Measurements from ENCODE around the gene VANGL2. TPM values are rescaled to one million over a fixed set of nuclear protein-coding genes. Genes with fewer than 3 reads are reported as not detected.

VANGL2 gene
- total and polyA plus RNA-seq, 9 of the 15 experiments (the other 6 are each of a cell fraction or from before 2014, with no cell fraction given): 0.28 to 4.0 (median 0.98) TPM

DNA sequence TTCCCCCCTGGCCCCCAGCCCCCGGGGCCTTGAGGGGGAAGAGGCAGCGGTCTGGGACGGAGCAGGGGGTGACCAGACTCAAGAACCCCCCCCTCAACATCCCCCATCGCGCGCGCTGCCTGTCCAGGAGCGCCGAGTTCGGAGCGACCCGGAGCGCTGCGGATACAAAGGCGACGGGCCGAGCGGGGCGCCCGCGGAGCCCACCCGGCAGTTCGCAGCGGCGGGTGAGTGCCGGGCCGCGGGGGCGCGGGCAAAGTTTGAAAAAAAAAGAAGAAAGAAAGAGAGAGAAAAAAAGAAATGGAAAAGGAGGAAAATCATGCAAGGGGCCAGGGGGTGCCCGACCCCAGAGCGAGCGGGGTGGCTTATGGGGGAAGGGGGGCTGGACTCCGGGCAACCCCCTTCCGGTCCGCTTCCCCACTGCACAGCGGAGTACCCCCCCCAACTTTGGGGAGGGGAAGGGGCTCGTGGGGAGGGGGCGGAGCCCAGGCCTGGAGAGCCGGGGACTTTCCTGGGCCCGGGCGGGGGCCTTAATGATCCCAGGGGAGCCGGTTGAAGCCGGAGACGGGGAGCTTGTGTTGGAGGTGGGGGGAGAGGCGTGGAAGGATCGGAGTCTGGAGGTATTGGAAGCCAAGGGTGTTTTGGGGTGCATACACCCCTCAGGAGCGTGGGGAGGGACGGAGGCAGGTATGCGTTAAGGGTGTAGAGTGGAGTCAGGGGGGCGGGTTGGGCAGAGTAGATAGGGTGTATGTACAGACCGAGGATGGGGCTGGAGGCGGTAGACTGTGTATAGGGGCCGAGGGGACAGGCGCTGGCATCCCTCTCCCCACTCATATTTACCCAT lies 502 bp downstream of the VANGL2 start (continued):
- TF ChIP-seq, protein P1, sequence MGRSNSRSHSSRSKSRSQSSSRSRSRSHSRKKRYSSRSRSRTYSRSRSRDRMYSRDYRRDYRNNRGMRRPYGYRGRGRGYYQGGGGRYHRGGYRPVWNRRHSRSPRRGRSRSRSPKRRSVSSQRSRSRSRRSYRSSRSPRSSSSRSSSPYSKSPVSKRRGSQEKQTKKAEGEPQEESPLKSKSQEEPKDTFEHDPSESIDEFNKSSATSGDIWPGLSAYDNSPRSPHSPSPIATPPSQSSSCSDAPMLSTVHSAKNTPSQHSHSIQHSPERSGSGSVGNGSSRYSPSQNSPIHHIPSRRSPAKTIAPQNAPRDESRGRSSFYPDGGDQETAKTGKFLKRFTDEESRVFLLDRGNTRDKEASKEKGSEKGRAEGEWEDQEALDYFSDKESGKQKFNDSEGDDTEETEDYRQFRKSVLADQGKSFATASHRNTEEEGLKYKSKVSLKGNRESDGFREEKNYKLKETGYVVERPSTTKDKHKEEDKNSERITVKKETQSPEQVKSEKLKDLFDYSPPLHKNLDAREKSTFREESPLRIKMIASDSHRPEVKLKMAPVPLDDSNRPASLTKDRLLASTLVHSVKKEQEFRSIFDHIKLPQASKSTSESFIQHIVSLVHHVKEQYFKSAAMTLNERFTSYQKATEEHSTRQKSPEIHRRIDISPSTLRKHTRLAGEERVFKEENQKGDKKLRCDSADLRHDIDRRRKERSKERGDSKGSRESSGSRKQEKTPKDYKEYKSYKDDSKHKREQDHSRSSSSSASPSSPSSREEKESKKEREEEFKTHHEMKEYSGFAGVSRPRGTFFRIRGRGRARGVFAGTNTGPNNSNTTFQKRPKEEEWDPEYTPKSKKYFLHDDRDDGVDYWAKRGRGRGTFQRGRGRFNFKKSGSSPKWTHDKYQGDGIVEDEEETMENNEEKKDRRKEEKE (IDR thresholded peaks at IDR 0.05; ENCODE audit: borderline replicate concordance in 1 of 2, control insufficient read depth in 1 of 2, low read depth in 2 of 2, low read length in 1 of 2): no peak
- TF ChIP-seq CHD2 (IDR thresholded peaks at IDR 0.05; ENCODE audit: low read depth, low read length): no peak
- TF ChIP-seq TEAD4 (IDR thresholded peaks at IDR 0.05; ENCODE audit: low read length): no peak
- TF ChIP-seq TEAD4 (CRISPR knock-in tag; IDR thresholded peaks at IDR 0.05; ENCODE audit: borderline replicate concordance): no peak
- TF ChIP-seq BRD4 (IDR thresholded peaks at IDR 0.05): peak; percentile 54; the same call in 1 of the 2 replicates
- no peak for TF ChIP-seq HDAC1 (IDR thresholded peaks at IDR 0.05)
- no peak for TF ChIP-seq SMARCE1 (IDR thresholded peaks at IDR 0.05)

DNA sequence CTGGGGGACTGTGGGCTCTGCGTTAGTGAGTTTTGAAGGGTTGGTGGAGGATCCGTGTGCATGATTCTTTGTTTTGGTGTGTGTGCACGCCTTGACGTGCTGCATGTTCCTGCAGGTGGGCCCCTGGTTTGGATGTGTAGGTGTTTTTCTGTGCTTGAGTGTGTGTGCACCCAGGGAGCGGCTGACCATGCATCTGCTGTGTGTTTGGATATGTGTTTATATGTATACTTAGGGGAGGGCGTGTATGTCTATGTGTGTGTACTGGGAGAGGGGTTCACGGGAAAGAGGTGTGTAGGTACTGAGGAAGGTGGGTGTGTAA lies 1.1 kb downstream of the VANGL2 start:
- intact Hi-C loops (cut with micrococcal nuclease): no loop called here
- no TSS peak for BruUV-seq (replicated peaks)
- FAIRE-seq (no peak), DNase-seq (ENCODE audit: extremely low read depth in 1 of 4, low spot score in 3 of 4) (no peak), ATAC-seq (no peak; the same call in 1 of the 3 replicates)
- Histone ChIP-seq H3K9me1 (ENCODE audit: control insufficient read depth, insufficient read depth, low read length) (no peaks in the 10 kb centered on the region), H3K4me1 (replicated peaks in 1 of 2; ENCODE audit: control insufficient read depth in 2 of 2, insufficient read depth in 2 of 2, low read length in 2 of 2) (peaks cover 16 to 31% of the 10 kb centered on the region in 2 experiments; a peak in 4 of 5 replicates), H3K4me2 (ENCODE audit: insufficient read depth, low read length) (peak overlapping the region; percentile 52), H2AFZ (ENCODE audit: low read depth, low read length) (peak overlapping the region; percentile 48; the same call in 1 of the 2 replicates), H3K27ac (ENCODE audit: extremely low read depth, low read depth, low read length) (no peak overlapping the region), H3K9ac (ENCODE audit: insufficient read depth in 1 of 2, low read depth in 2 of 2, low read length in 2 of 2) (no peak overlapping the region), H4K20me1 (replicated peaks; ENCODE audit: control insufficient read depth, insufficient read depth, low read length) (0 out of 2 replicates have a peak, but pooled peaks cover 4% of the 10 kb centered on the region), H3K9me3 (replicated peaks; ENCODE audit: control insufficient read depth, insufficient read depth, low read depth, low read length) (no peaks in the 10 kb centered on the region), H3K79me2 (ENCODE audit: control insufficient read depth, insufficient read depth, low read length) (no peaks in the 10 kb centered on the region), H3K36me3 (ENCODE audit: control insufficient read depth, insufficient read depth, low read length) (no peaks in the 10 kb centered on the region), H3K4me3 (no peak overlapping the region), H3K27me3 (ENCODE audit: control insufficient read depth in 2 of 2, insufficient read depth in 2 of 2, low read length in 2 of 2) (peaks cover 3 to 14% of the 10 kb centered on the region in 2 experiments; a peak in 3 of 5 replicates)
- in situ Hi-C loops (cut with MboI): no loop called here
- POLR2A ChIA-PET: no interaction called here
- WGBS (ENCODE audit: insufficient coverage, low coverage, missing lambda C conversion rate): 48% methylated on average over 7 of the region's 7 CpGs
- CTCF ChIA-PET (ENCODE audit: low intra/inter-chr PET ratio): no interaction called here
- TF ChIP-seq, protein P2, sequence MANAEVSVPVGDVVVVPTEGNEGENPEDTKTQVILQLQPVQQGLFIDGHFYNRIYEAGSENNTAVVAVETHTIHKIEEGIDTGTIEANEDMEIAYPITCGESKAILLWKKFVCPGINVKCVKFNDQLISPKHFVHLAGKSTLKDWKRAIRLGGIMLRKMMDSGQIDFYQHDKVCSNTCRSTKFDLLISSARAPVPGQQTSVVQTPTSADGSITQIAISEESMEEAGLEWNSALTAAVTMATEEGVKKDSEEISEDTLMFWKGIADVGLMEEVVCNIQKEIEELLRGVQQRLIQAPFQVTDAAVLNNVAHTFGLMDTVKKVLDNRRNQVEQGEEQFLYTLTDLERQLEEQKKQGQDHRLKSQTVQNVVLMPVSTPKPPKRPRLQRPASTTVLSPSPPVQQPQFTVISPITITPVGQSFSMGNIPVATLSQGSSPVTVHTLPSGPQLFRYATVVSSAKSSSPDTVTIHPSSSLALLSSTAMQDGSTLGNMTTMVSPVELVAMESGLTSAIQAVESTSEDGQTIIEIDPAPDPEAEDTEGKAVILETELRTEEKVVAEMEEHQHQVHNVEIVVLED (CRISPR knock-in tag; IDR thresholded peaks at IDR 0.05): no peak
- no peak for TF ChIP-seq HCFC1 (IDR thresholded peaks at IDR 0.05; ENCODE audit: low read depth, low read length)
- TF ChIP-seq CBX1 (IDR thresholded peaks at IDR 0.05; ENCODE audit: low read depth): no peak
- no peak for TF ChIP-seq GATAD2B (IDR thresholded peaks at IDR 0.05; ENCODE audit: borderline replicate concordance)
- no peak for TF ChIP-seq MEF2D (tag; conservative IDR thresholded peaks at IDR 0.05; ENCODE audit: low read depth)
- TF ChIP-seq ZNF586 (CRISPR knock-in tag; conservative IDR thresholded peaks at IDR 0.05): no peak
- no peak for TF ChIP-seq POU5F1 (IDR thresholded peaks at IDR 0.05; ENCODE audit: borderline replicate concordance, low read depth, low read length, partially characterized antibody)
- no peak for TF ChIP-seq ZNF77 (CRISPR knock-in tag; IDR thresholded peaks at IDR 0.05)
- TF ChIP-seq KDM1A (IDR thresholded peaks at IDR 0.05): no peak
- TF ChIP-seq HNRNPLL (IDR thresholded peaks at IDR 0.05; ENCODE audit: low read depth, low read length, poor library complexity, severe bottlenecking): no peak
- no peak for TF ChIP-seq SMARCB1 (IDR thresholded peaks at IDR 0.05; ENCODE audit: insufficient read length, low read depth)

Measured in K562 (cell line).